ENCODE results near the gene STX4. TPM values are rescaled to one million over a fixed set of nuclear protein-coding genes. Genes with fewer than 3 reads are reported as not detected.

STX4 gene
- total RNA-seq, 1 experiment from 2014 or later: 32.3 TPM

DNA sequence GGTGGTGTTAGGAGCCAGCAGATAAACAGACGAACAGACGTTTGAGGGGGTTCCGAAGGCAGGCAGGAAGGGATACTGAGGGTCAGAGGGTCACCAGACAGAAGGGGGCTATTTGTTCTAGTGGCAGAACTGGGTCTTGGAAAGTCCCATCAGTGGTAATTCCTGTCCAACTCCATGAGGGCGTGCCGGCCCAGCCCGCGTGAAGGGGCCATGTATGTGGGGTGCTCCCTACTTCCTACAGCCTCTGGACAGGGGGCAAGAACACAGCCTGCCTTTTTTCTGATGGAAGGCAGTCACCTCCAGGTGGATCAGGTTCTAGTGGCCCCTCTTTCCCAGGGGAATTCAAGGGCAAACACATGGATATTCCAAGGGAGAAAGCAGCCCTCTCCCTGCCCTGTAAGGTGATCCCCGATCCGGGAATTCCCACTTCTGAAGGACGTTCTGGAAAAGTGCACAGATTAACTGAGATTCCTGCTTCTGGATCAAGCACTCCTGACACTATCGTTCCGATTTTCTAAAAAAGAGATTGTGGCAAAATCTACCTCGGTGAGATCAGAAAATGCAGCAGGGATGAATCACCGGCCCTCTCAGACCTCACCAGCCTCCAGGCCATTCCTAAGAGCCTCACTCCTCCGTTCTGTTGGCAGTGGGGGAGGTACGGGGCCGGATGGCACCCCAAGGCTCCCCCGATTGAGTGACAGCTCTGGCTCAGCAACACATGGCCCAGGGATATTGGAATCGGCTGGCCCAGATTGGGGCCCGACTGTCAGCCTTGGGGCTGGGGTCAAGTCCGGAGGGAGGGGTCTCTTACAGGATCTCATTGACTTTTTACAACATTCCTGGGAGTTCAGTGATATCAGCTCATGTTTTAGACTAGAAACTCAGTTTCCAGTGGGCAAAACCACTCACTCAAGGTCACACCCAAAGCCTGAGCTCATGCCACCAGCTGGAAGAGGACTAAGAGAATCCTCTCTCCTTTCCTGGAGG, 35.3 kb upstream of the STX4 start:
- Histone ChIP-seq H2BK20ac (ENCODE audit: low read depth, low read length, poor library complexity, severe bottlenecking) (no peak overlapping the region), H3K4me2 (ENCODE audit: insufficient read depth, insufficient read length, low read length) (peak overlapping the region; percentile 59), H3K56ac (ENCODE audit: insufficient read length, low read depth, low read length) (no peak overlapping the region), H4K20me1 (ENCODE audit: control insufficient read depth, insufficient read depth, insufficient read length) (no peaks in the 10 kb centered on the region), H4K5ac (ENCODE audit: insufficient read length, low read depth, low read length) (no peak overlapping the region), H3K9me3 (ENCODE audit: control insufficient read depth, low read depth, low read length) (no peaks in the 10 kb centered on the region), H3K79me1 (ENCODE audit: insufficient read depth, low read depth, low read length, poor library complexity, severe bottlenecking) (no peaks in the 10 kb centered on the region), H2BK15ac (ENCODE audit: low read depth, low read length) (no peak overlapping the region), H3K23ac (ENCODE audit: insufficient read length, low read depth, low read length) (no peak overlapping the region), H3K27ac (ENCODE audit: insufficient read length, low read depth, low read length) (no peak overlapping the region), H3K4ac (ENCODE audit: low read depth, low read length) (no peak overlapping the region), H2BK12ac (ENCODE audit: insufficient read length, low read depth, low read length) (no peak overlapping the region), H4K8ac (replicated peaks; ENCODE audit: insufficient read length, low read depth, low read length) (no peak overlapping the region), H3K79me2 (ENCODE audit: insufficient read depth, low read length) (no peaks in the 10 kb centered on the region; the same call in 1 of the 2 replicates), H3K4me1 (ENCODE audit: insufficient read depth, low read length) (no peaks in the 10 kb centered on the region), H3K9ac (ENCODE audit: extremely low read depth, insufficient read length, low read length) (peak overlapping the region; percentile 21), H2BK5ac (ENCODE audit: insufficient read length, low read length) (no peak overlapping the region), H2BK120ac (ENCODE audit: low read depth, low read length, poor library complexity, severe bottlenecking) (no peak overlapping the region), H2AFZ (ENCODE audit: low read length) (no peak overlapping the region), H3K18ac (ENCODE audit: insufficient read length, low read depth, low read length) (peak overlapping the region; percentile 29), H3T11ph (ENCODE audit: low read length) (no peak overlapping the region), H4K91ac (ENCODE audit: insufficient read length, low read depth, low read length) (no peak overlapping the region), H3K23me2 (ENCODE audit: insufficient read length, low read depth, low read length, poor library complexity, severe bottlenecking) (peaks cover 12% of the 10 kb centered on the region), H3K27me3 (ENCODE audit: insufficient read depth, low read length) (no peaks in the 10 kb centered on the region), H2AK5ac (ENCODE audit: insufficient read length, low read length) (no peak overlapping the region), H3K14ac (ENCODE audit: insufficient read depth, low read length) (peak overlapping the region; percentile 47; the same call in 1 of the 2 replicates)
- H3K27me3 Mint-ChIP-seq (ENCODE audit: low read depth): peaks cover 10% of the 10 kb centered on the region; the same call in 1 of the 2 replicates
- peaks cover 0 to 3% (median 2%) of the 10 kb centered on the region in 3 experiments; a peak in 2 of 7 replicates for H3K36me3 Mint-ChIP-seq (ENCODE audit: insufficient read depth in 1 of 3, low read depth in 3 of 3)
- DNase-seq: no peak
- peaks cover 18 to 22% of the 10 kb centered on the region in 2 experiments for H3K4me1 Mint-ChIP-seq
- H3K27ac Mint-ChIP-seq: no peak overlapping the region
- H3K4me3 Mint-ChIP-seq: peak overlapping the region; percentile 76 to 77
- no peaks in the 10 kb centered on the region for H3K9me3 Mint-ChIP-seq
- TF ChIP-seq CTCF (conservative IDR thresholded peaks at IDR 0.05): no peak
- no CpG with 5 or more reads among the region's 21 CpGs for WGBS (ENCODE audit: extremely low coverage, insufficient read length, low lambda C conversion rate)
